ENCODE measurements around the gene PEA15.

The PEA15 gene

GRCh38 chr1:160260406-160261382 is 55.5 kb downstream of the PEA15 start:
- TF ChIP-seq, protein P1, sequence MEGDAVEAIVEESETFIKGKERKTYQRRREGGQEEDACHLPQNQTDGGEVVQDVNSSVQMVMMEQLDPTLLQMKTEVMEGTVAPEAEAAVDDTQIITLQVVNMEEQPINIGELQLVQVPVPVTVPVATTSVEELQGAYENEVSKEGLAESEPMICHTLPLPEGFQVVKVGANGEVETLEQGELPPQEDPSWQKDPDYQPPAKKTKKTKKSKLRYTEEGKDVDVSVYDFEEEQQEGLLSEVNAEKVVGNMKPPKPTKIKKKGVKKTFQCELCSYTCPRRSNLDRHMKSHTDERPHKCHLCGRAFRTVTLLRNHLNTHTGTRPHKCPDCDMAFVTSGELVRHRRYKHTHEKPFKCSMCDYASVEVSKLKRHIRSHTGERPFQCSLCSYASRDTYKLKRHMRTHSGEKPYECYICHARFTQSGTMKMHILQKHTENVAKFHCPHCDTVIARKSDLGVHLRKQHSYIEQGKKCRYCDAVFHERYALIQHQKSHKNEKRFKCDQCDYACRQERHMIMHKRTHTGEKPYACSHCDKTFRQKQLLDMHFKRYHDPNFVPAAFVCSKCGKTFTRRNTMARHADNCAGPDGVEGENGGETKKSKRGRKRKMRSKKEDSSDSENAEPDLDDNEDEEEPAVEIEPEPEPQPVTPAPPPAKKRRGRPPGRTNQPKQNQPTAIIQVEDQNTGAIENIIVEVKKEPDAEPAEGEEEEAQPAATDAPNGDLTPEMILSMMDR (IDR thresholded peaks at IDR 0.05; ENCODE audit: borderline replicate concordance, control extremely low read depth, extremely low read depth, insufficient read depth, missing control alignments): no peak
- in situ Hi-C loops (cut with MboI; ENCODE audit: low sequenced_read_pairs, unreplicated experiment): no loop called here
- DNase-seq (ENCODE audit: low spot score): no peak

DNA sequence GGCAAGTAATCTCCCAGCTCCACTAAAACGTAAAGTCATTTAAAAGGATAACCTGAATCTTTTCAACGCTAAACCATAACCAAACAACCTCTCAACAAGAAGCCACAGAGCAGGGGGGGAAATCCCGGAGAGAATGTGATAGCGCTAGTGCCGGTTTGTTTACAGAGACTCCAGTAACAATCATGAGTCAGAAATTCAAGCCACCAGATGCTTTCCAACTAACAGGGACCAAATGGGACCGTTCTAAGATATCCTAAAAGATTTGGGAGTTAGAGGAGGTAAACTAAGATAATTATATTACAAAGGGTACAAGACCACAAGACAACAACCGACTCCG is 56.3 kb downstream of the PEA15 start:
- peak; percentile 70 for DNase-seq (ENCODE audit: low spot score)
- TF ChIP-seq, protein P1 (IDR thresholded peaks at IDR 0.05; ENCODE audit: borderline replicate concordance, control extremely low read depth, extremely low read depth, insufficient read depth, missing control alignments): no peak
- in situ Hi-C loops (cut with MboI; ENCODE audit: low sequenced_read_pairs, unreplicated experiment): no loop called here

DNA sequence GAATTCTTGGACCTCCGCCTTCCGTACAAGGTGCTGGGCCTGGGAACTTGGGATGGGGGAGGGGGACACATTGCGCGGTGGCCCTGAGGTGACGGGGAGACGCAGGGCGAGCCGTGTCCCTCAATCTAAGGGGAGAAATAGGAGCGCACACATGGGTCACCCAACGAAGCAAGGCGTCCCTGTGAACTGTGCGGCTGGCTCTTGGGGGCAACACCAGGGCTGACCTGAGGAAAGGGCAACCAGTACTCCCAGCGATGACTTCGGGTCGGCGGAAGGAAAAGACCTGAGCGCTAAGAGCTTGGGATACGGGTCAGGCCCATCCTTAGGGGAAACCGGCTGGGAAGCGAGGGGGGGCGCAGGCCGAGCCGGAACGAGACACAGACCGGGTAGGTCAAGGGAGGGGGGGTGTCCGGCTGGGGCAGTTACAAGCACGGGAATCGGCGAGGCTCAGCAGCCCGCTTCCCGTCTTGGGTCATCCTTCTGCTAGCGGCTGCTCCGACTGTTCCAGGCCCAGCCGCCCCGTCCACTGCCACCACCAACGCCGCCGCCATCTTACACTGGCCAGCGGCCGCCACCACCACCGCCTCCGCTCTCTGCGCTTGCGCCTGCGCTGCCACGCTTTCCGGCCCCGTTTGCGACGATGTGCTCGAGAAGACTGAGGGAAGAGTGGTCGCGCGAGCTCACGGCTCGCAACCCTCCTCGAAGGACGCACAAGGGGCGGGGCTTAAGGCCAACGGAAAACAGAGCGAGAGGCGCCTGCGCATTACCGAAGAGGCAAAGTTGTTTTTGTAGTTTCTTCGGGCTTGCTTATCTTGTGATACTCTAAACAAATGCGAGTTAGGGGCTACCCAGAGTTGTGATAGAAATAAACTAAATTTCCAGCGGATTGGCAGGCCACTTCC is 57.0 kb downstream of the PEA15 start, which contains the start of gene DCAF8:
Gene DCAF8, minus strand, starts transcription at position 657 of the 902 bp plus-strand sequence. CDS start 18,541 bp downstream, outside the sequence.
- TF ChIP-seq, protein P1 (IDR thresholded peaks at IDR 0.05; ENCODE audit: borderline replicate concordance, control extremely low read depth, extremely low read depth, insufficient read depth, missing control alignments): no peak
- in situ Hi-C loops (cut with MboI; ENCODE audit: low sequenced_read_pairs, unreplicated experiment): no loop called here
- DNase-seq (ENCODE audit: low spot score): peak; percentile 94

GRCh38 chr1:160264795-160265307 is 59.7 kb downstream of the PEA15 start:
- no peak for DNase-seq (ENCODE audit: low spot score)
- in situ Hi-C loops (cut with MboI; ENCODE audit: low sequenced_read_pairs, unreplicated experiment): no loop called here
- TF ChIP-seq, protein P1 (IDR thresholded peaks at IDR 0.05; ENCODE audit: borderline replicate concordance, control extremely low read depth, extremely low read depth, insufficient read depth, missing control alignments): no peak

Data from GM13976 (cell line).